ENCODE data around the gene TP53BP1. TPM values are rescaled to one million over a fixed set of nuclear protein-coding genes. Genes with fewer than 3 reads are reported as not detected.

Gene TP53BP1
- total and polyA plus RNA-seq, 12 donors, result 11.2 to 35.2 (median 29.0) TPM

- no peaks in the 10 kb centered on the region for H3K27me3 ChIP-seq
- no peak overlapping the region for H3K4me3 ChIP-seq
- TF ChIP-seq CTCF (IDR thresholded peaks at IDR 0.05), result no peak
- H3K4me1 ChIP-seq, result no peaks in the 10 kb centered on the region
- H3K9me3 ChIP-seq, result no peaks in the 10 kb centered on the region
- DNase-seq (no peak), ATAC-seq (no peak)
- 97 to 98% methylated on average over 8 of the region's 8 CpGs for WGBS, 2 donors
- peaks cover 0 to 77% (median 33%) of the 10 kb centered on the region in 9 donors for H3K36me3 ChIP-seq
- intact Hi-C loops (cut with DNase I), result no loop called here
- H3K27ac ChIP-seq, result no peak overlapping the region
These were observed 102.2 kb downstream of the TP53BP1 start for GRCh38 chr15:43390723-43391122.

GRCh38 chr15:43383070-43383469 is 109.9 kb downstream of the TP53BP1 start:
- Histone ChIP-seq H3K36me3 (peaks cover 0 to 100% (median 43%) of the 10 kb centered on the region in 9 donors), H3K27me3 (no peaks in the 10 kb centered on the region), H3K9me3 (no peaks in the 10 kb centered on the region), H3K4me3 (no peak overlapping the region), H3K4me1 (no peaks in the 10 kb centered on the region), H3K27ac (no peak overlapping the region)
- intact Hi-C loops (cut with DNase I), result no loop called here
- DNase-seq (no peak), ATAC-seq (no peak)
- WGBS, 2 donors, result 76 to 91% methylated on average over 2 of the region's 2 CpGs
- no peak for TF ChIP-seq CTCF (IDR thresholded peaks at IDR 0.05)

DNA sequence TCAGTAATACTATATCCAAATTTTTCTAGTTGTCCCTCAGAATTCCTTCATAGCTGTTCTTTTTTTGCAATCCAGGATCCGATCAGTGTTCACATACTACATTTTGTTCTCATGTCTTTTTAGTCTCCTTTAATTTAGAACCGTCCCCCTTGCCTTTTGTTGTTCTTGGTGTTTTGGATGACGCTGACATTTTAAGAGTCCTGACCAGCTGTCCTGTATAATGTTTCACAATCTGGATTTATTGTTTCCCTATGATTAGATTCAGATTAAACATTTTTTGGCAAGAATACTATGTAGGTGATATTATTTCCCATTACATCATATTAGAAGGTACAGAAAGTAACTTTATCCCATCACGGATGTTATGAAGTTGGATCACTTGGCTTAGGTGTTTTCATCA is 110.6 kb downstream of the TP53BP1 start:
- DNase-seq, result no peak
- Histone ChIP-seq H3K36me3 (peaks cover 0 to 100% (median 38%) of the 10 kb centered on the region in 9 donors), H3K27me3 (no peaks in the 10 kb centered on the region), H3K4me1 (no peaks in the 10 kb centered on the region), H3K4me3 (no peak overlapping the region), H3K27ac (no peak overlapping the region), H3K9me3 (no peaks in the 10 kb centered on the region)
- intact Hi-C loops (cut with DNase I), result no loop called here
- 94% methylated on average over 4 of the region's 4 CpGs for WGBS, 2 donors
- ATAC-seq, result no peak
- TF ChIP-seq CTCF (IDR thresholded peaks at IDR 0.05), result no peak

DNA sequence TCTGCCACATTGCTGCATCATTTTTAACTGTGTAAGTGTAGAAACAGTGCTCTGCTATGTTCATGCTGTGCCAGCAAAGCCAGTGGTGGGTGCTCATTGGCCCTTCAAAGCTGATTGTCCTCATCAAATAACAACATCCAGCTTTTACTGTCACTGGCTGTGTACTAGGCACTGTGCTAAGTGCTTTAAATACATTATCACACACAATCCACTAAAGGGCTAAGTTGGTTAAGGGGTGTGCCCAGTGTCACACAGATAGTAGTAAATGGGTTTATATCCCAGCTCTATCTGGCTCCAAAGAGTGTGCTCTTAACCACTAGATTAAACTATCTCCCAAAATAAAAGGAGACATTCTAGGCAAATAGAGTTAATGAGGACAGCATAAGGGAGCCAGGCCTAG is 114.4 kb downstream of the TP53BP1 start:
- Histone ChIP-seq H3K4me1 (no peaks in the 10 kb centered on the region), H3K27ac (no peak overlapping the region), H3K4me3 (no peak overlapping the region), H3K36me3 (peaks cover 0 to 74% (median 14%) of the 10 kb centered on the region in 9 donors), H3K9me3 (no peaks in the 10 kb centered on the region), H3K27me3 (no peaks in the 10 kb centered on the region)
- TF ChIP-seq CTCF (IDR thresholded peaks at IDR 0.05), result no peak
- ATAC-seq (no peak), DNase-seq (no peak)
- intact Hi-C loops (cut with DNase I), result loop anchor here in 1 of 10 donors (10.0 kb wide), 1 partner anchor 136 kb away; the partner anchor contains the start of gene MAP1A

All from heart right ventricle (tissue), 16 donors.